Measurements from ENCODE around the gene ASCL5.

Gene ASCL5

GRCh38 chr1:201126832-201127754 lies at the start of gene ASCL5:
ASCL5 (minus strand) TSS chr1:201127184; CDS start chr1:201115372, 11,812 bp downstream.
- DNase-seq (ENCODE audit: low read depth), result no peak
- Histone ChIP-seq H3K36me3 (ENCODE audit: control insufficient read depth, insufficient read depth, low read length, severe bottlenecking) (no peaks in the 10 kb centered on the region), H3K4me3 (ENCODE audit: low read length) (no peak within 1 kb of the TSS), H3K9me3 (ENCODE audit: control insufficient read depth, low read length) (no peaks in the 10 kb centered on the region), H3K9ac (ENCODE audit: low read length) (no peak within 1 kb of the TSS), H3K4me1 (ENCODE audit: control insufficient read depth, insufficient read depth, low read length) (no peaks in the 10 kb centered on the region), H3K27me3 (replicated peaks; ENCODE audit: control insufficient read depth, insufficient read depth, low read length) (peaks cover 31% of the 10 kb centered on the region)

- H3K9me3 ChIP-seq (ENCODE audit: control insufficient read depth, low read length), result peaks cover 9% of the 10 kb centered on the region
- peaks cover 15% of the 10 kb centered on the region for H3K27me3 ChIP-seq (replicated peaks; ENCODE audit: control insufficient read depth, insufficient read depth, low read length)
- no peak overlapping the region for H3K4me3 ChIP-seq (ENCODE audit: low read length)
- H3K36me3 ChIP-seq (ENCODE audit: control insufficient read depth, insufficient read depth, low read length, severe bottlenecking), result no peaks in the 10 kb centered on the region
- no peak for DNase-seq (ENCODE audit: low read depth)
- peaks cover 7% of the 10 kb centered on the region for H3K4me1 ChIP-seq (ENCODE audit: control insufficient read depth, insufficient read depth, low read length)
- no peak overlapping the region for H3K9ac ChIP-seq (ENCODE audit: low read length)
Observed at GRCh38 chr1:201175820-201176500, 49.0 kb upstream of the ASCL5 start.

GRCh38 chr1:201173736-201174135 lies 46.8 kb upstream of the ASCL5 start:
- Histone ChIP-seq H3K27me3 (replicated peaks; ENCODE audit: control insufficient read depth, insufficient read depth, low read length) (peaks cover 5% of the 10 kb centered on the region), H3K36me3 (ENCODE audit: control insufficient read depth, insufficient read depth, low read length, severe bottlenecking) (no peaks in the 10 kb centered on the region), H3K9me3 (ENCODE audit: control insufficient read depth, low read length) (peaks cover 5% of the 10 kb centered on the region), H3K4me3 (ENCODE audit: low read length) (no peak overlapping the region), H3K9ac (ENCODE audit: low read length) (no peak overlapping the region), H3K4me1 (ENCODE audit: control insufficient read depth, insufficient read depth, low read length) (peaks cover 16% of the 10 kb centered on the region)
- no peak for DNase-seq (ENCODE audit: low read depth)

GRCh38 chr1:201172999-201173610 lies 46.1 kb upstream of the ASCL5 start:
- H3K9ac ChIP-seq (ENCODE audit: low read length), result no peak overlapping the region
- H3K9me3 ChIP-seq (ENCODE audit: control insufficient read depth, low read length), result no peaks in the 10 kb centered on the region
- H3K4me3 ChIP-seq (ENCODE audit: low read length), result no peak overlapping the region
- no peaks in the 10 kb centered on the region for H3K36me3 ChIP-seq (ENCODE audit: control insufficient read depth, insufficient read depth, low read length, severe bottlenecking)
- H3K4me1 ChIP-seq (ENCODE audit: control insufficient read depth, insufficient read depth, low read length), result peaks cover 16% of the 10 kb centered on the region
- H3K27me3 ChIP-seq (replicated peaks; ENCODE audit: control insufficient read depth, insufficient read depth, low read length), result peaks cover 5% of the 10 kb centered on the region
- no peak for DNase-seq (ENCODE audit: low read depth)

GRCh38 chr1:201172326-201172725 lies 45.3 kb upstream of the ASCL5 start:
- DNase-seq (ENCODE audit: low read depth), result no peak
- H3K4me3 ChIP-seq (ENCODE audit: low read length), result no peak overlapping the region

GRCh38 chr1:201171063-201172036 lies 44.4 kb upstream of the ASCL5 start:
- Histone ChIP-seq H3K36me3 (ENCODE audit: control insufficient read depth, insufficient read depth, low read length, severe bottlenecking) (no peaks in the 10 kb centered on the region), H3K27me3 (replicated peaks; ENCODE audit: control insufficient read depth, insufficient read depth, low read length) (peaks cover 5% of the 10 kb centered on the region)
- DNase-seq (ENCODE audit: low read depth), result peak; percentile 67

More at GRCh38 chr1:201172326-201172725, 45.3 kb upstream of the ASCL5 start:
- Histone ChIP-seq H3K9ac (ENCODE audit: low read length) (no peak overlapping the region), H3K27me3 (replicated peaks; ENCODE audit: control insufficient read depth, insufficient read depth, low read length) (peaks cover 5% of the 10 kb centered on the region), H3K36me3 (ENCODE audit: control insufficient read depth, insufficient read depth, low read length, severe bottlenecking) (no peaks in the 10 kb centered on the region), H3K9me3 (ENCODE audit: control insufficient read depth, low read length) (no peaks in the 10 kb centered on the region), H3K4me1 (ENCODE audit: control insufficient read depth, insufficient read depth, low read length) (peaks cover 16% of the 10 kb centered on the region)

GRCh38 chr1:201170533-201171062 lies 43.6 kb upstream of the ASCL5 start:
- Histone ChIP-seq H3K9ac (ENCODE audit: low read length) (peak overlapping the region; percentile 77), H3K36me3 (ENCODE audit: control insufficient read depth, insufficient read depth, low read length, severe bottlenecking) (no peaks in the 10 kb centered on the region), H3K4me1 (ENCODE audit: control insufficient read depth, insufficient read depth, low read length) (peaks cover 9% of the 10 kb centered on the region), H3K9me3 (ENCODE audit: control insufficient read depth, low read length) (no peaks in the 10 kb centered on the region), H3K27me3 (replicated peaks; ENCODE audit: control insufficient read depth, insufficient read depth, low read length) (peaks cover 9% of the 10 kb centered on the region), H3K4me3 (ENCODE audit: low read length) (peak overlapping the region; percentile 83)
- DNase-seq (ENCODE audit: low read depth), result peak; percentile 97

More at GRCh38 chr1:201171063-201172036, 44.4 kb upstream of the ASCL5 start:
- H3K9me3 ChIP-seq (ENCODE audit: control insufficient read depth, low read length), result no peaks in the 10 kb centered on the region
- H3K9ac ChIP-seq (ENCODE audit: low read length), result peak overlapping the region; percentile 77
- peak overlapping the region; percentile 83 for H3K4me3 ChIP-seq (ENCODE audit: low read length)
- peaks cover 9% of the 10 kb centered on the region for H3K4me1 ChIP-seq (ENCODE audit: control insufficient read depth, insufficient read depth, low read length)

GRCh38 chr1:201169971-201170532 lies 43.1 kb upstream of the ASCL5 start:
- no peak overlapping the region for H3K9ac ChIP-seq (ENCODE audit: low read length)
- no peaks in the 10 kb centered on the region for H3K36me3 ChIP-seq (ENCODE audit: control insufficient read depth, insufficient read depth, low read length, severe bottlenecking)
- peak; percentile 3 for DNase-seq (ENCODE audit: low read depth)
- peaks cover 9% of the 10 kb centered on the region for H3K4me1 ChIP-seq (ENCODE audit: control insufficient read depth, insufficient read depth, low read length)
- no peaks in the 10 kb centered on the region for H3K9me3 ChIP-seq (ENCODE audit: control insufficient read depth, low read length)
- peaks cover 9% of the 10 kb centered on the region for H3K27me3 ChIP-seq (replicated peaks; ENCODE audit: control insufficient read depth, insufficient read depth, low read length)
- peak overlapping the region; percentile 83 for H3K4me3 ChIP-seq (ENCODE audit: low read length)

- no peak overlapping the region for H3K9ac ChIP-seq (ENCODE audit: low read length)
- peaks cover 9% of the 10 kb centered on the region for H3K4me1 ChIP-seq (ENCODE audit: control insufficient read depth, insufficient read depth, low read length)
- H3K36me3 ChIP-seq (ENCODE audit: control insufficient read depth, insufficient read depth, low read length, severe bottlenecking), result no peaks in the 10 kb centered on the region
- H3K9me3 ChIP-seq (ENCODE audit: control insufficient read depth, low read length), result no peaks in the 10 kb centered on the region
- no peak for DNase-seq (ENCODE audit: low read depth)
- peaks cover 5% of the 10 kb centered on the region for H3K27me3 ChIP-seq (replicated peaks; ENCODE audit: control insufficient read depth, insufficient read depth, low read length)
- H3K4me3 ChIP-seq (ENCODE audit: low read length), result no peak overlapping the region
Observed at GRCh38 chr1:201169203-201169602, 42.2 kb upstream of the ASCL5 start.
